ENCODE measurements around the gene NCOA1.

NCOA1 gene

DNA sequence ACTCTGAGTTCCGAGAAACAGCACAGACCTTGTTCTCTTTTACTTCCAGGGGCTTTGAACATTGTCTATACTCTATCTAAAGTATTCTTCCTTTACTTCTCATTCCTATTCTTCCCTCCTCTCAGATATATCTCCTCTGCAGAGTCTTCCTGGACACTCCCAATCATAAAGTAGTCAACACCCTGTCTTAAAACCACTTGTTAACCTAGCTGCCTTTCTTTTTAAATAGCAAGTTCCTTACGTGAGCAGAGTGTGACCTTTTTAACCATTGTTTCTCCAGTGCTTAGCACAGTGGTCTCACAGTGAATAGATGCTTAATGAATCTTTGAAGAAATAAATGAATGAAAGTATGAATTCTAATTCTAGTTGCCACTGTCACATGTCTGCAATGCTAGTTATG is 254.8 kb downstream of the NCOA1 start:
- in situ Hi-C loops (cut with HindIII; ENCODE audit: low pct_ligation_motif_present, low sequenced_read_pairs): no loop called here
- TF ChIP-seq, protein P1, sequence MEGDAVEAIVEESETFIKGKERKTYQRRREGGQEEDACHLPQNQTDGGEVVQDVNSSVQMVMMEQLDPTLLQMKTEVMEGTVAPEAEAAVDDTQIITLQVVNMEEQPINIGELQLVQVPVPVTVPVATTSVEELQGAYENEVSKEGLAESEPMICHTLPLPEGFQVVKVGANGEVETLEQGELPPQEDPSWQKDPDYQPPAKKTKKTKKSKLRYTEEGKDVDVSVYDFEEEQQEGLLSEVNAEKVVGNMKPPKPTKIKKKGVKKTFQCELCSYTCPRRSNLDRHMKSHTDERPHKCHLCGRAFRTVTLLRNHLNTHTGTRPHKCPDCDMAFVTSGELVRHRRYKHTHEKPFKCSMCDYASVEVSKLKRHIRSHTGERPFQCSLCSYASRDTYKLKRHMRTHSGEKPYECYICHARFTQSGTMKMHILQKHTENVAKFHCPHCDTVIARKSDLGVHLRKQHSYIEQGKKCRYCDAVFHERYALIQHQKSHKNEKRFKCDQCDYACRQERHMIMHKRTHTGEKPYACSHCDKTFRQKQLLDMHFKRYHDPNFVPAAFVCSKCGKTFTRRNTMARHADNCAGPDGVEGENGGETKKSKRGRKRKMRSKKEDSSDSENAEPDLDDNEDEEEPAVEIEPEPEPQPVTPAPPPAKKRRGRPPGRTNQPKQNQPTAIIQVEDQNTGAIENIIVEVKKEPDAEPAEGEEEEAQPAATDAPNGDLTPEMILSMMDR (IDR thresholded peaks at IDR 0.05; ENCODE audit: low read depth, low read length, missing control alignments): no peak
- DNase-seq: no peak
- H3K27ac ChIP-seq: no peak overlapping the region
- no peaks in the 10 kb centered on the region for H3K27me3 ChIP-seq (replicated peaks)
- no peak overlapping the region for H3K4me3 ChIP-seq (ENCODE audit: low read depth, low read length)
- no peaks in the 10 kb centered on the region for H3K36me3 ChIP-seq (replicated peaks)

DNA sequence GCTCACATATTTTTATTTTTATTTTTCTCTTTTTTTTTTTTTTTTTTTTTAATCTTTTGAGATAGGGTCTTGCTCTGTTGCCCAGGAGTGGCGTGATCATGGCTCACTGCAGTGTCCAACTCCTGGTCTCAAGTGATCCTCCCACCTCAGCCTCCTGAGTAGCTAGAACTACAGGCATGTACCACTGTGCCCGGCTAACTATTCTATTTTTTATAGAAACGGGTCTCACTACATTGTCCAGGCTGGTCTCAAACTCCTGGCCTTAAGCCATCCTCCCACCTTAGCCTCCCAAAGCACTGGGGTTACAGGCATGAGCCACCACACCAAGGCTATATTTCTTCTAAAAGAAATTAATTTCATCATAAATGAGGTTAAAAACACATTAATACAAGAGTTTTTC is 256.2 kb downstream of the NCOA1 start:
- TF ChIP-seq, protein P1 (IDR thresholded peaks at IDR 0.05; ENCODE audit: low read depth, low read length, missing control alignments): no peak
- H3K27ac ChIP-seq: no peak overlapping the region
- no peaks in the 10 kb centered on the region for H3K27me3 ChIP-seq (replicated peaks)
- in situ Hi-C loops (cut with HindIII; ENCODE audit: low pct_ligation_motif_present, low sequenced_read_pairs): no loop called here
- no peak for DNase-seq
- no peaks in the 10 kb centered on the region for H3K36me3 ChIP-seq (replicated peaks)
- no peak overlapping the region for H3K4me3 ChIP-seq (ENCODE audit: low read depth, low read length)

DNA sequence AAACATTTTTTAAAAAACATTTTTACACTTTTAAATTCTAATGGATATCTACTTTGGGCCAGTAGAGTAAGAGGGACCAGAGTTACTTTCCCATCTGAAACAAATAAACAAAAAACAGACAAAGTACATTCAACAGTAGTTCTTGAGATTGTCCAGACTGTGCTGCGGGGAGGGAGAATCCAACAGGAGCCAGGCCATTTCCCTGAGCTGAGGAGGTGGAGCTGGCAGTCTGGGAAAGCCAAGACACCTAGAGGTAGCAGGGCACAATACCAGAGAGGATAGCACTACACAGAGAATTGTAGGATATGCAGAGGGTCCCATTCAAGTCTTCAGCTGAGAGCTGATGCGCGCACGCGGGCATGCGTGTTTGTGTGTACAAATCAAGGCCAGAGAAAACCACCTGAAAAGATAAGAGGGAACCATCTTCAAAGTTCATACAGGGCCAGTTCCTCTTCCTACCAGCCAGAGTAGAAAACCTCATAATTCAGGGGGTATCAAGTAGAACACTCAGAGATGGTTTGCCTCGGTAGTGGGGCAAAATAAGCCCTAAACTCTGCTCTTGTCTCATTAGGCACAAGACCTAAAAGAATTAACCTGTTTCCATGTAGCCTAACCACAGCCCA is 258.1 kb downstream of the NCOA1 start:
- in situ Hi-C loops (cut with HindIII; ENCODE audit: low pct_ligation_motif_present, low sequenced_read_pairs): no loop called here
- DNase-seq: no peak
- no peaks in the 10 kb centered on the region for H3K27me3 ChIP-seq (replicated peaks)
- no peaks in the 10 kb centered on the region for H3K36me3 ChIP-seq (replicated peaks)
- no peak overlapping the region for H3K4me3 ChIP-seq (ENCODE audit: low read depth, low read length)
- TF ChIP-seq, protein P1 (IDR thresholded peaks at IDR 0.05; ENCODE audit: low read depth, low read length, missing control alignments): peak; percentile 2
- H3K27ac ChIP-seq: no peak overlapping the region

DNA sequence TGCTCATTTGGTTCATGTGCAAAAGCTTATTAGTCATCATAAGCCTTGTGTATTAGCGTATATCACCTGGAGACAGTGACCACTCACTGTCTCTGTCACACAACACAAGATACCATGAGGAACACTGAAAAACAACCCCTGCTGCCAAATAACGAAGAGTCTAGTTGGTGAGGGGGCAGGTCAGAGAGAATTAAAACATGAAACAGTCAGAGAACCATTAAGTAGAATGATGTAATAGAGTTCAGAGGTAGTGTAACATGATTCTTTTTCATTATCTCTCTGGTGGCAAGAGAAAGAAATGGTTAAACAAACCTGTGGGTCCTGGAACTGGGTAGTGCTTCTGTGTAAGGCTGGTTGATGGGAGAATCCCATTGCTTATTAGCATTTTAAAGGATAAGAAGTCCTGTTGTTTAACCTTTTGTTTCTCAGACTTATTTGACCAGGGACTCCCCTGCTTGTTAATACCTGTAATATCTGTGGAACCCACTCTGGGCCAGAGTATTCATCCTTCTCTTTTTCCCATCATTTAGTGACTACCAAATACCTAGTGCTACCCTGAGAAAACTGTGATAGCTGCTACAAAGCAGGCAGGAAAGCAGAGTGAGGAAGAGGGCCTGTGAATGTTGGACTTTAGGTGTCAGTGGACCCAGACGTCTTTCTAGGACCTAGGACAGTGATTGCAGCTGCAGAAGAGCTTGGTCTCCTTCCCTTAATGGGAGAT is 264.1 kb downstream of the NCOA1 start:
- DNase-seq: no peak
- Histone ChIP-seq H3K27me3 (replicated peaks) (no peaks in the 10 kb centered on the region), H3K27ac (no peak overlapping the region), H3K4me3 (ENCODE audit: low read depth, low read length) (no peak overlapping the region), H3K36me3 (replicated peaks) (peaks cover 2% of the 10 kb centered on the region)
- in situ Hi-C loops (cut with HindIII; ENCODE audit: low pct_ligation_motif_present, low sequenced_read_pairs): no loop called here
- TF ChIP-seq, protein P1 (IDR thresholded peaks at IDR 0.05; ENCODE audit: low read depth, low read length, missing control alignments): no peak

DNA sequence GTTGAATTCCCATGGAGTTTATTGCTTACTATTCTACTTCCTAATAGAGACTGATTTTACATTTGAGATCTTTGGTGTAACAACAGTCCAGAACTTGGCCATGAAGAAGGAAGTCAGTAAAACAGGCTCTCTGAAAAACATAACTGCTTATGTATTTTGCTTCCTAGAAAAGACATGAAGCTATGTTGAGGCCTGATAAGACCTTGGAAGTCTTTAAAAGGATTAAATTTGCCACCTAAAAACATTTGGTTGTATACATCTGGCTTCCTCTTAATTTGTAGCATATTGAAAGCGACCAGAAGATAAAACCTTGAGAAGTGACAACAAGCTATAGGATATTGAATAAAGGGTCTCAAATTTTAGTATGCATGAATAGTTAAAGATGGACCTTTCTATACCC is 265.7 kb downstream of the NCOA1 start:
- Histone ChIP-seq H3K27ac (no peak overlapping the region), H3K4me3 (ENCODE audit: low read depth, low read length) (no peak overlapping the region), H3K27me3 (replicated peaks) (no peaks in the 10 kb centered on the region), H3K36me3 (replicated peaks) (peaks cover 2% of the 10 kb centered on the region)
- TF ChIP-seq, protein P1 (IDR thresholded peaks at IDR 0.05; ENCODE audit: low read depth, low read length, missing control alignments): no peak
- in situ Hi-C loops (cut with HindIII; ENCODE audit: low pct_ligation_motif_present, low sequenced_read_pairs): no loop called here
- no peak for DNase-seq
